Iris pigment epithelial cell (primary cell): ENCODE measurements around the gene SUFU.

Source experiments
- DNase-seq: peaks from one replicate; pipeline ENCODE4 v3.0.0-alpha.2; 2011; ENCODE audit warnings: low read depth

SUFU gene

DNA sequence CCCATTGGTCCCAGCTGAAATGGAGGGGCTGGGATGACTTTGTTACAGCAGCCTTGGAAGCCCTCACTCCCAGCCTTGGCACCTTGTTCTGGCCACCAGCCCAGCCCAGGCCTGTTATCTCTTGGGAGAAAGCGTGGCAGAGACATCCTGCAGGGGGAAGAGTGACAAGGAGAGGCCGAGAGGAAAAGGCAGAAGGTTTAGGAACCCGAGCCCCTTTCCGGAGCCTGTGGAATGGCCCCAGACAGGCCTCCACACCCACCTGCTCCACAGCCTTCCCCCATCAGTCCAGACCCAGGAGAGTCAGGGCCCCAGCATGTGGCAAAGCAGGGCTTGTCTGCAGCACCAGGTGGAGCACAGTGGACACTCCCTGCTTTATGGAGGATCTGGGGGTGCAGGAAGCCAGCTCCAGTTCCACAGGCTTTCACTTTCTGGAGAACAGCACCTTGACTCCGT is 116.4 kb downstream of the SUFU start:
- no peak for DNase-seq

DNA sequence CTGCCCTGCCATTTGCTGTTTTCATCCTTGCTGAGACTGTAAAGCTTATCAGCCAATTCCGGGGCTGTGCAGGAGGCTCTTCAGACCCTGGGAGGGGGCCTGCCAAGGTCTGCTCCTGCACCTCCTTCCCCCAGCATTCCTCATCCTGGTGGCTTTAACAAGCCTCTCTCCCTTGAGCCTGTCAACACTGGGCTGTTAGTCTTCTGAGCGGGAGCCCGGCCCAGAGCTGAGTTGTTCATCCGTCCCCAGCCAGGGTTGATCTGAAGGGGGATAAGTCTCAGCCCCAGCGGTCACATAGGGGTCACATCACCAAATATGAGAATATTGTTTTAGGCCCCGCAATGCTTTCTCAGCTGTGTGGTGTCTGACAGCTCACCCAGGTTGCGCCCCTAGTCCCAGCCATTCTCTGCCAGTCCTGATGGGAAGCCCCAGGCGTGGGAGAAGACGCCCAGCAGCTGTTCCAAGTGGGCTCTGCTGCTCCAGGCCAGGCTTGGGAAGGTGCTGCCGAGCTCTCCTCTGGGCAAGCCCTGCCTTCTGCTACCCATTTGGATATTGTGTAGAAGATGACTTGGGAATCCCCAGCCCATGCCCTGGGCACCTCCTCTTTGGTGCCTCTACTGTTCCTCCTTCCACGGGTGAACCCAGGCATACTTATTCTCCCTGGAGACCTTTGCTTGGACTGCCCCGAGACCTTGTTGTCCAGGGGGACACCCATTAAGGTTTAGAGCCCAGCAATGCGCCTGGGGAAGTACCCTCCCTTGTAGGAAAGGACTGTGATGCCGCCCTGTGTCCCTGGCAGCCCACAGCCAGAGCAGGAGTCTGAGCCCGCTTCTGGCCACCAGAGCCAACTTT is 117.0 kb downstream of the SUFU start:
- DNase-seq, result no peak

- DNase-seq, result no peak
These were observed 117.9 kb downstream of the SUFU start for GRCh38 chr10:102621443-102622325.

DNA sequence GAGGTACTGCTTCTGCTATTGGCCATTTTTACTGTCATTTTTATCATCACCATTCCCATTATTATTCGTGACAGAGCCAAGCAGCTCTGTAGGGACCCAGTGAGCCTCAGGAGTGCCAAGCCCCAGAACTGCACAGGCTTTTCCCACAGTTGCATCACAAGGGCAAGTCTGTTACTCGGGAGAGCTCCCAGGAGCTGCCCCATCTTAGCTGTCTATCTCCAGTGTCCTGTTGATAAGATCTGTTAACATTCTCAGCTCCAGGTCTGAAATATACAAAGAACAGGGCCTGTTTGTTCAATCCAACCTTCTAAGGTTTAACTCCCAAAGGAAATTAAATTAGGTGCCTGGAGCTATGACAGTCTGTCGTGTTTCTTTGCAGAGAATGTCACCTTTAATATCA is 120.3 kb downstream of the SUFU start:
- DNase-seq, result no peak

DNA sequence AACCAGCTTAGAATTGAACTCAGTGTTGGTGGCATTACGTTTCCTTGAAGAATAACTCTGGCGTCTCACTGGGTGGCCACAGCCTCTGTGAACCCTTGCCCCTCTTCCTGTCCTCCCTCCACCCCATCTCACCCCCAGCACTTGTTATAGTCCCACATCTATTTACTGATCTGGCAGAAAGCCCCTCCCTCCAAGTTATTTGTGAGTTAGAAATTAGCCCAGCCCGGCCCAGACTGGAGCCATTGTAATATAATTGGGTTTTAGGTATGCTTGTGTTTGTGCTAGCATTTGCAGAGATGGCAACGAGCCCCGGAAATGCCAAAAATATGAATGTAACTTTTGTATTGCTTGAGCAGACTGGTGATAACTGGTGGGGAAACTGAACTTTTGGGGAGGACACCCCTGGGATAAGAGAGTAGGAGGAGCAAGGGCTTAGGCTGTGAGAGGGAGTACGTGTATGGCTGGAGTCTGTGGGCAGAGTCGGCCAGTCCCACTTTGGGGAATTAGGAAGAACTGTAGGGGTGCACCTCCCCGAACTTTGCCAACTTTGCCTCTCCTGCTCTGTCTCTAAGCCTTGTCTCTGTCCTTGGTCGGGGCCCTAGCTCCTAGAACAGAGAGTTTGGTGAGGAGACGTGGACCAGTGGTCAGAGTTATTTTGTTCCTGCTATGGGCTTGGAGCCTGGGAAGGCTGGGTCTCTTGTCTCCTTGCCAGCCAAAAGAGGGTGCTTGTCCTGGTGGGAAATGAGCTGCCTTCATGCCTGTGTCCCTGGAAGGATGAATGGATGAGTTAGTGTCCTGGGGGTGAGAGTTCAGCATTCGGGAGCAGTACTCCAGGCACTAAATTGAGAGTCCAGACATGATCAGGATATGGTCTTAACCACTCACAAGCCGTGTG is 121.2 kb downstream of the SUFU start:
- no peak for DNase-seq

DNA sequence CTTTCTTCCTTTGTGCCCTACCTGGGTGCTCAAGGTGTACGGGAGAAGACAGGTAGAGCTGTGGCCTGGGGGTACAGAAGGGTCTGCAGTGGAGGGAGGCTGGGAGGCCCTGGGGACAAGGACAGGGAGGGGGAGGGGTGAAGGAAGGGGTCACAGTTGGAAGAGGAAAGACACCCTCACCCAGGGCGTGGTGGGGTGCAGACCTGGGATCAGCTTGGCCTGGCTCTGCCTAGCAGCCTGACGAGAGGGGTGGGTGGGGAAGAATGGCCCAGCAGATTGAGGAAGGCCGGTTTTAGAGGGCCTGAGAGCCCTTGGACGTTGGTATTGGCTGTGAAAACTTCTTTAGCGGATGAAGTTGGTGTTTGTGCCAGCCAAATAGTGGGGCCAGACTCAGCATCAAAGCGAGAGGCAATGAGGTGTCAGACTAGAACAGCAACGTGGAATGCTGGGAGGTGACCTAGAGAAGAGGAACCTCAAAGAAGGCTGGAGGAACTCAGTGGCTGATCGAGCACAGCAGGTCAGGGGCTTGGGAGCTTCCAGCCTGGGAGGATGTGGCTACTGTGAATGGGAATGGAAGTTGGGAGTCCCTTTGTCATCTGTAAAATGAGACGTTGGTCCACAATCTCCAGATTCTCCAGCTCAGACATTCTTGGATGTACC is 122.4 kb downstream of the SUFU start:
- no peak for DNase-seq

- DNase-seq, result no peak
These were observed 123.5 kb downstream of the SUFU start for GRCh38 chr10:102627291-102627735.

GRCh38 chr10:102627736-102628293 is 124.0 kb downstream of the SUFU start:
- peak; percentile 72 for DNase-seq

DNA sequence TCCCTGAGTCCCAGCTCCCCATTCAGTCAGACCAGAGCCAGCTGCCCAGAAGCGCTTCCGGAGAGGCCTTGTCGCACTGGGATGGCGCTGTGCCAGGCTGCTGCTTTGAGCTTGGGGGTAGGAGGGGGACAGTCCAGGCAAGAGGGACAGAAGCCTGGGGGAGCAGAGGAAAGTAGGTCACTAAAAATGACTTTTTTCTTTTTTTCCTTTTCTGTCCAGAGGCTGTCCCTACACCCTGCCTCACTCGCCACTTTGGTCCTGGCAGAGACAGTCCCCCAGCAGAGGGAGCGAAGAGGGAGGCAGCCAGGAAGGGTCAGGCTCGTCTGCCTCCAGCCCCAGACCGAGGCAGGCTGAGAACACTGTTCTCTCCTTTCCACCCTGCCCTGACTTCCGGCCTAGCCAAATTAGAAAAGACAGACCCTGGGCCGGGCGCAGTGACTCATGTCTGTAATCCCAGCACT is 124.7 kb downstream of the SUFU start:
- no peak for DNase-seq

DNA sequence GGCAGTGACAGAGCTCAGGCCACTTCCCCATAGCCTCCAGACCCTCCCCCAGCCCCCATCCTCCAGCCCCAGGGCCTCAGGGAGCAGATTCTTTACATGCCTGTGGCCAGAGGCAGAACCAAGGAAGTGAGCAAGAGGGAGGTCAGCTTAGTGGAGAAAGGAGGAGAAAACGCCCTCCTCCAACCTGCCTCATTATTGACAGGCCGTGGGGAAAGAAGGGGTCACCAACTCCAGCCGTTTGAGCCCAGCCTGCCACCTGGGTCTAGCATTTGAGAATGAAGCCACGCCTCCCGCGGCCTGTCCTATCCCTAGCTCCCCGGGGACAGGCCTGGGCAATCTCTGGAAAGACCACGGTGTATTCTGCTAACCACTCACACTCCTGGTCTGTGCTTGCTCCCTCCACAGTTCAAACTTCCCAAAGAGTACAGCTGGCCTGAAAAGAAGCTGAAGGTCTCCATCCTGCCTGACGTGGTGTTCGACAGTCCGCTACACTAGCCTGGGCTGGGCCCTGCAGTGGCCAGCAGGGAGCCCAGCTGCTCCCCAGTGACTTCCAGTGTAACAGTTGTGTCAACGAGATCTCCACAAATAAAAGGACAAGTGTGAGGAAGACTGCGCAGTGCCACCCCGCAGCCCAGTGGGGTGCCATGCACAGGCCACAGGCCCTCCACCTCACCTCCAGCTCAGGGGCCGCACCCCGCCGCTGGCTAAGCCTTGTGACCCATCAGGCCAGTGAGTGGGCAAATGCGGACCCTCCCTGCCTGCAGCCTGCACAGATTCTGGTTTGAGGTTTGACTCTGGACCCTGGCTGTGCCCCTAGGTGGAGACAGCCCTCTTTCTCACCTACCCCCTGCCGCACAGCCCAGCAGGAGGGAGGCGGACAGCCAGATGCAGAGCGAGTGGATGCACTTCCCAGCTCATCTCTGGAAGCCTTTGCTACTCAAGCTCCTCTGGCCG is 126.2 kb downstream of the SUFU start:
- DNase-seq, result peak; percentile 93

DNA sequence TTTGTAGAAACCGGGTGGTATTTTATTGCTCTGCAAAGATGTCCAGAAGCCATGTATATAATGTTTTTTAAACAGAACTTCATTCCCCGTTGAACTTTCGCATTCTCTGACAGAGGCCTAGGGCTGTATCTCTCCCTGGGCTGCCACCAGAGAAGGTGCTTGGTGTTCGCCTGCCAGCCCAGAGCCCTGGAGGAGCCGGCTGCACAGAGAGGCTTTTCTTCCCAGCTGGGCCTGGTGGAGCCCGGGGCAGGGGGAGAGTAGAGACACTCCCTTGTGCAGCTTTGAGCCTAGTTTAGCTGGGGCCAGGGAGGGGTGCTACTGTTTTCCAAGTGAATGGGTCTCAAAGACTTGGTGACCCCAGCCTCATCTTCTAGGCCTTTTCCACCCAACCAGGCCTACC is 126.9 kb downstream of the SUFU start:
- no peak for DNase-seq

DNA sequence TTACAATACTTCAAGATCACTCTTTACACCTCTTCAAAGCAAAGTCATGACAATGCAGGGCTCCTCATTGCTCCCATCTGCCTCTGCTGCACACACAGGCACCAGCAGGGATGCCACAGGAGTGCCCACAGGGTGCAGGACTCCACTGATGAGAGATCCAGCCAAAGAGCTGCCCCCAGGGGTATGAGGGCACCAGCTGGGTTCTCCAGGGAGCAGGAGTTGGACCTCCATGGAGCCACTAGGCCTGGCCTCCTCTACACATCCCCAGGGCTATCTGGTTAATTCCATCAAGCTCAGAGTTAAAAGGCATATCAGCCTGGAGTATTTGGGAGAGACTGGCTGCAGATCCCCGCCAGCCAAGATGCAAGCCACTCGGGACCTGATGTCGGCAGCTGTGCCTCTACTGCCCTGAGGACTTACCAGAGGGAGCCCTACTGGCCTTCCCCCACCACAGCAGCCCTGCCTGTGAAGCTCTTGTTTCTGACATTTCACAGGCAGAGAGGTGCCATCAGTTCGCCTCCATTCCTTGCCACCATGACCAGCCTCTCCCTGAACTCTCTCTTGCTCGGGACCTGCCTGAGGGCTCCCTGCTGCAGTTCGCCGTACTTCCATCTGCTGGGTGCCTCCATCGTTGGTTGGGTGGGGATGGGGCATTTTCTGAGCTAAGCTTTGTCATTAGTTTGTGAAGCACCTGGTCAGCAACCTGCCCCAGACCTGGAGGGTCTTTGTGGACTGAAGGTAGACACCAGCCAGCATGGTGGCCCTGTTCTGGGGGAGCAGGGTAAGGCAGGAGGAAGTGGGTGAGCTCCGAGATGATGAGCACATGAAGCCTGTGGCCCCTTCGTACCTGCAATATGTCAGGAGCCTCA is 128.0 kb downstream of the SUFU start:
- DNase-seq, result no peak

DNA sequence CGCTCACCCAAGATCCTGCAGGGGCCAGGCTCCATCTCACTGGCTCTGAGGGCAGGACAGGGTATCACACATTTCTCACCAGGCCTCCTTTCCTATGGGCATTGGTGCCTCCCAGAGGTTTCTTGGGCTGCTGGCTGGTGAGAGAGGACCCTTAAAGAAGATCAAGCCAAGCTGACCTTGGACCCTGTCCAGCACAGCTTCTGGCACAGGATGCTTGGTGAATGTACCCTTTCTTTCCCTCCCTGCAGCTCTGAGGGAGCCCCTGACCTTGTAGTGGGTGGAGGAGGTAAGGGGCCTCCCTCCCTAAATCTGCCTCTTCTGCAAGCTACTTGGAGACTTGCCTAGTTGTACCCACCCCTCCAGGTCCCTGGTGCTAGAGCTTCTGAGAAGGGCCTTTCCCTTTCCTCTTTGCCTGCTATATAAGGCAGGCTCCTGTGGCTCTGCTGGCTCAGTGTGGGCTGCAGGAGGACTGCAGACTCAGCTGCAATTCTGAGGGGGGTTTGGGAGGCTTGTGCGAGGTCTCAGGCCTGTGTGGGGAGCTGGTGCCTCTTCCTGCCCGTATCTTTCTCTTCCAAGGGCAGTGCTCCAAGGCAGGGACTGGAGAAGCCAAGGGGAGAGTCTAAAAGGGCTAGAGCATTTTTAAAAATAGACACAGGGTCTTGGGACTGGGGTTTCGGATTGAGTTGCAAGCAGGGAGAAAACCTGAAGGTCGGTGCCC is 128.8 kb downstream of the SUFU start:
- DNase-seq, result no peak

GRCh38 chr10:102633287-102633686 is 129.5 kb downstream of the SUFU start:
- DNase-seq, result peak; percentile 73

DNA sequence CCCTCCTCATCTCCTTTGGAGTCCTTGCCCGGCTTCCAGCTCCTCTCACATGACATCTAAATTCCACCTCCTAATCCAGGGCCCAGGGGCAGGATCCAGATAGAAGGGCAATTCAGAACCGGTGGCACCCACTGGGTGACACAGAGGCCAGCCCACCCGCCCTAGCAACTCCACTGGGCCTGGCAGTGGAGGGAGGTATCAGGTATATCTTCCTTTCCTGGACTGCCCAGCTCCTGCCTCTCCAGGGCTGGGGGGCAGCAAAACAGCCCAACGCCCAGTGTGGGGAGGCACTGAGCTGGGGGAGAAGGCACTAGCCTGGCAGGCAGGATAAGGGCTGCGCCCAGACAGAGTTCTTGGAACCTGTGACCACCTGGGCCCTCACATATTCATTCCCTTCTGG is 130.1 kb downstream of the SUFU start:
- DNase-seq, result no peak

DNA sequence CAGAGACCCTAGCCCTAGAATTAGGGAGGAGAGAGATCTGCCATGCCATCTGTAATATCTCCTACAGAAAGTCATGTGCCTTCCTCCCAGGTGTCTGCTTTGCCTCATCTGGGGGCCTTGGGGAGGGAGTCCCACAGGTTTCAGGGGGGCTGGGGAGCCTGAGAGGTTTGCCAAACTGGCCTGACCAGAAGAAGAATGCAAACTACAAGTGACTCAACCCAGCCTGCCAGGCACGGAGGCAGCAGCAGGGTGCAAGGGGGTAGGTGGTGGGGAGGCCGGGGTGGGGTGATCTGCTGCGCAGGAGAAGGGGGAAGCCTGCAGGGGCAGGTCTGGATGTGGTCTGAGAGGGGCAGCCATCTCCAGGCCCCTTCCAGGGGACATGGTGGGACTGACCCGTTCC is 130.9 kb downstream of the SUFU start:
- no peak for DNase-seq

DNA sequence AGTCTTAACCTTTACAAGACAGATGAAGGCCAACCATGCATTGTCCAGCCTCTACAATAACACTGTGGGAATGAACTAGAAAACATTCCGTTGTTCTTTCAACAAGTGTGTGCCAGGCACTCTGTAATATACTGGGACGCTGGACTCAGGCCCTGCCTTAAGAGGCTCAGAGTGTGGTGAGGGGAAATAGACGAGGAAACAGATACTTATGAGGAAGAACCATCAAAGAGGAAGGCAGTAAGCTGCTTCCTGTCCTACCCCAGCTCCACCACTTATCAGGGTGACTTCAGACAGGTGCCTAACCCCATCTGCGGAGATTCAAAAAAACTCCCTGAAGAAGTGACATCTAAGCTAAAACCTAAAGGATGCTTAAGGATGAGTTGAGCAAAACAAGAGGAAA is 131.6 kb downstream of the SUFU start:
- DNase-seq, result no peak

DNA sequence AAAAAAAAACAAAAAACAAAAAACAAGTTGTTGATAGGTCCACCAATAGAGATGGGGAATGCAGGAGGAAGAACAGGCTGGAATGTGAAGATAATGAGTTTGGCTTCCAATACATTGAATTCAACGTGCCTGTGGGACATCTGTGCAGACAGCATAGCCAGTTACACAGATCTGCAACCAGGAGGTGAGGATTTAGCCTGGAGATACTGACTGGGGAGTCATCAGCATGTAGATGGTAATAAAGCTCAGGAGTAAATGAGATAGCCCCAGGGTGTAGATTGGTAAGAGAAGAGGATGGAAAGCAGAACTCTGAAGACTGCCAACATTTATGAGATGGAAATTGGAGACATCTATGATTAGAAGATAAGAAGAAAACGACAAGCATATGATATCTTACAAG is 135.8 kb downstream of the SUFU start:
- no peak for DNase-seq
